CD4-positive, alpha-beta T cell treated with Interleukin-17A for 1 hour (primary cell): ENCODE measurements around the gene MAS1L.
"Not testable (repeated sequence)": the region's sequence is repeated elsewhere in the genome, so short reads cannot be mapped to it uniquely, and the experiment has no call there.

Source experiments
- DNase-seq: peaks from one replicate; pipeline ENCODE4 v3.0.0-alpha.2; 2020

The MAS1L gene

DNA sequence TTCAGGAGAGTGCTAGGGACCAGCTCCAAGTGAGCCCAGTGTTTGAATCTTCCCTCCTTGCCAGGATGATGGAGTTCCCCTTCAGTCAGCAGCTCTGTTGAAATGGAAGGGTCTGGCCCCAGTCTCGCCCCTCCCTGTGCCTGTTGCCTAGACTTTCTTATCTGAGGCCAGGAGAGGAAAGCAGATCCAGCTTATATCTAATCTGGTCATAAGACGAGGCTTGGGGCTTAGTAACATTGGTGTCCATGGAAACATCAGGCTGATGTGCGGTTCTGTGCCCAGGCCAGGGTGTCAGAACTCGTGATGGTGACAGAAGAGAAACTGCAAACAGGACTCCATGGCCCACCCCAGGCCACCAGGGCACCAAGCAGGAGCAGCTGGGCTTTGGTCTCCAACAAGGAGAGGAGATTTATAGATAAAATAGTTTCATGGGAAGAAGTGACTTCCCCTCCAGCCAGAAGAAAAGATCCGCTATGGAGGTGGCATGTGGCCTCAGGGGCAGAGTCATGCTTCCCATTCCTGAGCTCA, 9.8 kb downstream of the MAS1L start:
- no peak for DNase-seq

GRCh38 chr6:29474996-29475395, 12.8 kb downstream of the MAS1L start:
- DNase-seq = no peak

GRCh38 chr6:29466241-29466640, 21.5 kb downstream of the MAS1L start:
- DNase-seq = no peak

- DNase-seq = no peak
Measured at GRCh38 chr6:29465801-29466200, 22.0 kb downstream of the MAS1L start.

DNA sequence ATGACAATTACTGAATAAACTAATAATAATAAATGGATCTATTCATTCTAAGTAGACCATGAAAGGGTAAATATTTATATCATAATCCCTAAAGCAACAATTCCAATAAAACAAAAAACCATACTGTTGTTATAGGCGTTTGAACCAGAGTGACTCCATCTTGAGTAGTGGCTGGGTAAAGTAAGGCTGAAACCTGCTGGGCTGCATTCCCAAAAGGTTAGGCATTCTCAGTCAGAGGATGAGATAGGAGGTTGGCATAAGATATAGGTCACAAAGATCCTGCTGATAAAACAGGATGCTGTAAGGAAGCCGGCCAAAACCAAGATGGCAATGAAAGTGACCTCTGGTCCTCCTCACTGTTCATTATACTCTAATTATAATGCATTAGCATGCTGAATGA, 22.5 kb downstream of the MAS1L start:
- DNase-seq = no peak

DNA sequence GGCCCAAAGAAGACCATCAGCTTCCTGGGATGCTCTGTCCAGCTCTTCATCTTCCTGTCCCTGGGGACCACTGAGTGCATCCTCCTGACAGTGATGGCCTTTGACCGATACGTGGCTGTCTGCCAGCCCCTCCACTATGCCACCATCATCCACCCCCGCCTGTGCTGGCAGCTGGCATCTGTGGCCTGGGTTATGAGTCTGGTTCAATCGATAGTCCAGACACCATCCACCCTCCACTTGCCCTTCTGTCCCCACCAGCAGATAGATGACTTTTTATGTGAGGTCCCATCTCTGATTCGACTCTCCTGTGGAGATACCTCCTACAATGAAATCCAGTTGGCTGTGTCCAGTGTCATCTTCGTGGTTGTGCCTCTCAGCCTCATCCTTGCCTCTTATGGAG, 25.7 kb downstream of the MAS1L start:
- DNase-seq = no peak

GRCh38 chr6:29461021-29461814, 26.5 kb downstream of the MAS1L start:
- DNase-seq = no peak

DNA sequence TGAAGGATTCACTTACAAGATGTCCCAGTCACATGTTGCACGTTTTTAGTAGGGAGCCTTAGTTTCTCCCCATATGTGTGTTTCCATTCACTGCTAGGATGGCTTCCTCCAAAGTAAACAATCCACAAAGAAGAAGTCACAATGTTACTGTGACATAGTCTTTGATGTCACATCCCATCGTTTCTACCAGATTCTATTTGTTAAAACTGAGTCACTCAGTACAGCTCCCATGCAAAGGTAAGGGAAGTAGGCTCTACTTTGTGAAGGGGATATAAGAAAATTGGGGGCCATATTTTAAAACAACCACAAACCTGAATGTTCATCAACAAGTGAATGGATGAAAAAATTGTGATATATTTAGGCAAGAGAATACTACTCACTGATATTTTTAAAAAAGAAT, 30.8 kb downstream of the MAS1L start, which contains the start of the genes OR11A1 and OR2H1:
Gene OR11A1 (minus strand): TSS at position 101 of the 400 bp plus-strand sequence. CDS start 29,430 bp downstream, outside the sequence.
Gene OR2H1 (plus strand): TSS at position 185 of the 400 bp plus-strand sequence. CDS start 4,615 bp downstream, outside the sequence.
- DNase-seq = no peak

DNA sequence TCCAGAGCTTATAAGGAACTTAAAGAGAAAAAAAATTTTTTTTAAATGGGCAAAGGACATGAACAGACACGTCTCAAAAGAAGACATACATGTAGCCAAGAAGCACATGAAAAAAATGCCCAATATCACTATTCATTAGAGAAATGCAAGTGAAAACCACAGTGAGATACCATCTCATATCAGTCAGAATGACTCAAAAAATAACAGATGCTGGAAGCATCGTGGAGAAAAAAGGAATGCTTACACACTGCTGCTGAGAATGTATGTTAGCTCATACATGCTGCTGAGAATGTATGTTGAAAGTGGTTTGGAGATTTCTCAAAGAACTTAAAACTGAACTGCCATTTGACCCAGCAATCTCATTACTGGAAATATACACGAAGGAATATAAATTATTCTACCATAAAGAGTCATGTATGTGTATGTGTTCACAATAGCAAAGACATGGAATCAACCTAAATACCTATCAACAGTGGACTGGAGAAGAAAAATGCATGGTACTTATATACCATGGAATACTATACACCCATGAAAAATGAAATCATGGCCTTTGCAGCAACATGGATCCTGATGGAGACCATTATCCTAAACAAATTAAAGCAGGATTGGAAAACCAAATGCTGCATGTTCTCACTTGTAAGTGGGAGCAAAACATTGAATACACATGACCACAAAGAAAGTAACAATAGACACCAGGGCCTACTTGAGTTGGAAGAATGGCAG, 36.1 kb downstream of the MAS1L start:
- DNase-seq = no peak

GRCh38 chr6:29447670-29448069, 40.1 kb downstream of the MAS1L start:
- no peak for DNase-seq

GRCh38 chr6:29444031-29444430, 43.7 kb downstream of the MAS1L start:
- DNase-seq = not testable (repeated sequence)

- no peak for DNase-seq
Measured at GRCh38 chr6:29442719-29443118, 45.0 kb downstream of the MAS1L start.

- DNase-seq = no peak
Measured at GRCh38 chr6:29439006-29439405, 48.8 kb downstream of the MAS1L start, which contains the start of gene OR10C1. TSS of gene OR10C1 (plus strand) at chr6:29439306. CDS start at chr6:29440016, 710 bp downstream.

DNA sequence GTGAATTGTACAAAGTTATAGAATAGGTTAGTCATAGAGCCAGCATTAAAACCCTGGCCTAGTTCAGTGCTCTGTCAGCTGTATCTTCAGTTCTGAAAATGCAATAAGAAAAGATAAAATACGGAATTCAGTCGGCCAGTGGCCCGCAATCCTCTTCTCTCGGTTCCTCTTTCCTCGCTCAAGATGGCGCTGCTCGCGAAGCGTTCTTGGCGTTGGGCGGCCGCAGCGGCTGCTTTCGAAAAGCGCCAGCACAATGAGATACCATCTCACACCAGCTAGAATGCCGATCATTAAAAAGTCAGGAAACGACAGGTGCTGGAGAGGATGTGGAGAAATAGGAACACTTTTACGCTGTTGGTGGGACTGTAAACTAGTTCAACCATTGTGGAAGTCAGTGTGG, 51.0 kb downstream of the MAS1L start:
- not testable (repeated sequence) for DNase-seq
